GM19328 (cell line): ENCODE results near the gene ADAMTS3.
"Not testable (repeated sequence)": the region's sequence is repeated elsewhere in the genome, so short reads cannot be mapped to it uniquely, and the experiment has no call there.

ENCODE experiments used
- ATAC-seq: cut with Tn5 transposase; IDR thresholded peaks from one replicate; pipeline ENCODE4 v1.9.1; 2021; ENCODE audit warnings: mild to moderate bottlenecking, moderate library complexity; ENCODE audit not compliant: unreplicated experiment

The ADAMTS3 gene

DNA sequence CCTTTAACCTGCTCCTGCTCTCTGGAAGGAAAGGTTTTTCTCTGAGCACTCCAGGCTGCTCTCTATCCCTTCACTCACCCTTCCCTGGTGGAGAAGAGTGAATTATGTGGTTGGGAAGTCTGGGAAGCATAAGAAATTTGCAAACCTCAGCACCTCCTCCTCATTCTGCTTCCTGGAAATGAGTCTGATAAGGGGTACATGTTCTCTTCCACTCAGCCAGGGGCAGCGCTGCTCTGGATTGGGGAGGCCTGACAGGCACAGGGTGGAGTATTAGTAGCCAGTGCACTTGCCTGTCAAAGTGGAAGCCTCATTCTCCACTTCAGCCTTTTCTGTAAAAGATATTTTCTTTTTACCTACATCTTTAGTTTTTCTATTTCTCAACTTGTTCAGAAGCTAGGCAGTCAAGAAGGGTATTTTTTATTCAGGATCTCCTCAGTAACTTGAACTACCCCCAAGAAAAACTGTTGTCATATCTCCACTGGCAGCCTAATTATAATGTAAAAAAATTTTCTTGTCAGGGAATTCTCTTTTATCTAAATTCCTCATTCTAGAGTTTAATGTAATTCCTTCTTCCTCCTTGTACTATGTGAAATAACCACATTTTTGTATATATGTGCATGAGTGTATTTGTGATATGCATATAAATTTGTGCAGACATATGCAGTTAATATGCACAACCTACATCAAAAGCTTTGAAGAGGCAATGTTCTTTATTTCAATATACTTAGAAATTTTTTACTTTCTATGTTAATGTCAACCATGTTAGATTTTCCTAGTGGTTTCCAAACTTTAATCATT is 15.3 kb downstream of the ADAMTS3 start:
- no peak for ATAC-seq

DNA sequence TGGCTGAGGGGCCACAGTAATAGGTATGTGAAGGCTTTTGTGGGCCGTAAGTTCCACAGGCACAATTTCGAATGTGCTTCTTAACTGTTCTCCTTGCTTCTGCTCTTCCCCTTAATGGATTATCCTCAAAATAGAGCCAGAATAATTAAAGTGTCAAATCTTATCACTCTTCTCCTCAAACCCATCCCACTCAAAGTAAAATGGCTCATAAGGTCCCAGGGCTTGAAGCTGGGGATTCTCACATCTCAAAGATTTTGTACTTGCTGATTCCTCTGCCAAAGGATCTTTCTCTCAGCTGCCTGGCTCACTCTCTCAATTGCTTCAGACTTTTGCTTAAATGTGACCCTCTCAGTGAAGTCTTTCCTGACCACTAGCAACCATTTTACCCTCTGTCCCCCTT is 16.6 kb downstream of the ADAMTS3 start:
- no peak for ATAC-seq

GRCh38 chr4:72546456-72546855 is 22.6 kb downstream of the ADAMTS3 start:
- ATAC-seq, result no peak

DNA sequence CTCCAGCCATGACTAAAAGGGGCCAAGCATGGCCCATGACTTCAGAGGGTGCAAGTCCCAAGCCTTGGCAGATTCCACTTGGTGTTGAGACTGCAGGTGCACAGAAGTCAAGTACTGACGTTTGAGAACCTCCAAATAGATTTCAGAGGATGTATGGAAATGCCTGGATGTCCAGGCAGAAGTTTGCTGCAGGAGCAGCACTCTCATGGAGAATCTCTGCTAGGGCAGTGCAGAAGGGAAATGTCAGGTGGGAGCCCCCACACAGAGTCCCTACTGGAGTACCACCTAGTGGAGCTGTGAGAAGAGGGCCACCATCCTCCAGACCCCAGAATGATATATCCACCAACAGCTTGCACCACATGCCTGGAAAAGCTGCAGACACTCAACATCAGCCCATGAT is 28.3 kb downstream of the ADAMTS3 start:
- ATAC-seq, result not testable (repeated sequence)

GRCh38 chr4:72538006-72538405 is 31.0 kb downstream of the ADAMTS3 start:
- ATAC-seq, result no peak

- ATAC-seq, result no peak
Observed at GRCh38 chr4:72536443-72536842, 32.6 kb downstream of the ADAMTS3 start.

DNA sequence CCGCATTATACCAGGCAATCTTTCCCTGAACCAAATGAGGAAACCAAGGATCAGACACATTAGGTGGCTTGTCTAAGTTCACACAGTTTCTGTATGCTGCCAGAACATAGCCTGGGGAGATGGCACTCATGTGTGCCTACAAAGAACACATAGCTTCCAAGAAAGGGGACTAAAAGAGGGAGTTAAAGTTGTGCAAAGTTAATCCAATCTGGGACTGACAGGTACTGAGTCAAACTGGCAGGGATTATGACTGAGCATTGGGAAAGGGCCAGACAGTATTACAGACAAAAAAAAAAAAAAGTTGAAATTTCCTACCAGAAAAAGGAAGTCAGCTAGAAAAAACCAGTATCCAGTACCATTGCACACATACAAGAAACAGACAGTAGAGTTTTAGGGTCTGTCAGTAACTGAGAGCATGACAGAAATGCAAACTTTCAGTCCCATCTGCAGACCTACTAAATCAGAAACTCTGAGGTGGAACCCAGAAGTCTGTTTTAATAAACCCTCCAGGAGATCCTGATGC is 37.2 kb downstream of the ADAMTS3 start:
- no peak for ATAC-seq

DNA sequence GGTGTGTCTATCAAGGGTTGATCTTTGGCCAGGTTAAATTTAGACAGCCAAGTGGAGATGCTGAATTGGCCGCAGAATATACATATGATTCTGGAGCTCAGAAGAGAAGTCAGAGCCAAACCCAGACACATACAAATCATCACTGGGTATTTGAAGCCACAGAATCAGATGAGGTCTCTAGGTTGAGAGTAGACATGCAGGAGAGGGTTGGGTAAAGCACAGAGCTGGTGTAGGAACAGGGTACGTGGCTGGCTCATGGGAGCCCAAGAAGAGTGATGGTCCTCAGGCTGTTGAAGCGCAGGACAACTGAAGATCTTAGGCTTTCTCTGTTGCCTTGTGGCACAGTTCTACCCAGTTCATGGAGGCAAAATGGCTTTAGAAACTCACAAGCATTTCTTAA is 37.7 kb downstream of the ADAMTS3 start:
- no peak for ATAC-seq

GRCh38 chr4:72529148-72529822 is 39.7 kb downstream of the ADAMTS3 start:
- no peak for ATAC-seq

- no peak for ATAC-seq
Observed at GRCh38 chr4:72527038-72527646, 41.9 kb downstream of the ADAMTS3 start.

GRCh38 chr4:72525938-72526337 is 43.1 kb downstream of the ADAMTS3 start:
- ATAC-seq, result no peak

GRCh38 chr4:72522440-72522839 is 46.6 kb downstream of the ADAMTS3 start:
- no peak for ATAC-seq

DNA sequence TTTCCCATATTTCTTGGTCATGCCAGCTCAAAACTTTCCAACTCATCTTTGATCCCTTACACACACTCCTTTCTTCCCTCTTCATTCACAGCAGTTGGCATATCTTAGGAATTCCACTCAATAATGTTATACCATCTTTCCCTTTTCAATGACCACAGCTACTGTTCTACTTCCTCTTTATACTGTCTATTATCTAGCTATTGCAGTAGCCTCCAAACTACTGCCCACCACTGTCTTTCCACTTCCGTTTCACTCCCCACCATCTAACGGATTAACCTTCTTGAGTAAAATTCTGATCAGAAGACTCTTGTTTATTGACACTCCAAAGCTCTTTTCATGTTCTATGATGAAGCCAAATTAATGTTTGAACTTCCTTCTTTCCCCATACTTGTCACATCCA is 55.8 kb downstream of the ADAMTS3 start:
- ATAC-seq, result no peak

- ATAC-seq, result no peak
Observed at GRCh38 chr4:72507860-72508419, 61.1 kb downstream of the ADAMTS3 start.

GRCh38 chr4:72507167-72507566 is 61.9 kb downstream of the ADAMTS3 start:
- ATAC-seq, result no peak

DNA sequence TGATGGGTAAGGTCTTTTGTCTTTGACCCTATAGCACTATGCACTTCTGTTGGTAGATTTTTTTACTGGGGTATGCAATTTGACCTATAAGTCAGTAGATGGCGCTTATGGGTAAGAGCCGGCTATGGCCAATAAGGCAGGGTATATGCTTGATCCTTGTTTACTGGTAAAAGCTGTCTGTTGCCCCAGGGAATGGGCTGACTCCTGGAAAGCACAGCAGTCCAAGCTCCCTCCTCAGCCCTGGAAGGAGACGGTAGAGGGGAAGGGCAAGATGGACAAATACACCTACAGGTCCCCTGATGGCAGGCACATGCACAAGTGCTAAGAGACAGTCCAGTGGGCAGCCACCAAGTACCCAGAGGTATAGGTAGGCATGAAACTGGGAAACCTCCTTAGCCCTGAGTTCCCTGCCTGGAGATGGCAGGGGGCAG is 63.7 kb downstream of the ADAMTS3 start:
- peak; percentile 80 for ATAC-seq

DNA sequence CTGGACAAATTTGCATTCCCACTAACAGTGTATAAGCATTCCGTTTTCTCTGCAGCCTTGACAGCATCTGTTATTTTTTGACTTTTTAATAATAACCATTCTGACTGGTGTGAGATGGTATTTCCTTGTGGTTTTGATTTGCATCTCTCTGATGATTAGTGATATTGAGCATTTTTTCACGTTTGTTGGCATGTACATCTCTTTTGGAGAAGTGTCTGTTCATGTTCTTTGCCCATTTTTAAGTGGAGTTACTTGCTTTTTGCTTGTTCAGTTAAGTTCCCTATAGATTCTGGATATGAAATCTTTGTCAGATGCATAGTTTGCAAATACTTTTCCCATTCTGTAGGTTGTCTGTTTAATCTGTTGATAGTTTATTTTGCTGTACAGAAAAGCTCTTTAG is 68.8 kb downstream of the ADAMTS3 start:
- ATAC-seq, result no peak

DNA sequence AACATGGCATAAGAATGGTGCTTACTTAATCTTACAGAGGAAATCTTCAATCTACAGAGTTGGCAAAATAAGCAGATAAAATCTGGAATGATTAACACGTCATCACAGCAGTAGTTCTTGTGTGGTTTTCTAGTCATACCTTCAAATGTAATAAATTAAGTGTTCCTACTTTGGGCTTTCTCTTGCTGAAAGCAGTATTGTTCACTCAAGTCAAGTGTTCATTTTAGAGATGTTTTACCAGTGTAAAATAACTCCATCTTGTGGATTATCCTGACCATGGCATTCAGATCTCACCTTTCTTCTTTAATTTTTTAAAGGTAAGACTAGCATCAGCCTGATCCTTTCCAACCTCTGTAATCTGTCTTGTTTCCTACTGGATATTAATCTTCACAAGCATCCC is 72.9 kb downstream of the ADAMTS3 start:
- no peak for ATAC-seq

GRCh38 chr4:72494156-72494555 is 74.9 kb downstream of the ADAMTS3 start:
- no peak for ATAC-seq

- no peak for ATAC-seq
Observed at GRCh38 chr4:72489267-72489666, 79.8 kb downstream of the ADAMTS3 start.

- ATAC-seq, result no peak
Observed at GRCh38 chr4:72486991-72487390, 82.0 kb downstream of the ADAMTS3 start.
